Astrocyte (in vitro differentiated cells and primary cell): ENCODE measurements around the gene LRP1B. TPM values are rescaled to one million over a fixed set of nuclear protein-coding genes. Genes with fewer than 3 reads are reported as not detected.

Experiments used
- DNase-seq: peaks from one replicate; pipeline ENCODE4 v3.0.0-alpha.2; 2010; ENCODE audit warnings: low read depth
- FAIRE-seq: peaks from 2 replicates; lab custom pipeline; 2011; peaks lifted over from hg19 to GRCh38; lab: Jason Lieb, UNC
- H2AFZ ChIP-seq: 2 replicates; pipeline ENCODE4 v1.6.0; 2012; ENCODE audit warnings: low read depth, low read length, inconsistent platforms
- H3K27ac ChIP-seq: 2 replicates; pipeline ENCODE4 v1.5.1; 2011; ENCODE audit warnings: low read depth, low read length, inconsistent platforms
- H3K27me3 ChIP-seq: 2 replicates; pipeline ENCODE4 v1.6.0; 2011; ENCODE audit warnings: low read length, inconsistent platforms; ENCODE audit not compliant: insufficient read depth
- H3K36me3 ChIP-seq: 2 replicates; pipeline ENCODE4 v1.5.1; 2011; ENCODE audit warnings: low read length, inconsistent platforms; ENCODE audit not compliant: insufficient read depth
- H3K4me1 ChIP-seq: 2 replicates; pipeline ENCODE4 v1.5.1; 2011; ENCODE audit warnings: low read length, inconsistent platforms; ENCODE audit not compliant: insufficient read depth
- H3K4me2 ChIP-seq: 2 replicates; pipeline ENCODE4 v1.6.0; 2012; ENCODE audit warnings: low read length, inconsistent platforms
- H3K4me3 ChIP-seq: 2 replicates; pipeline ENCODE4 v1.5.1; 2011; ENCODE audit warnings: low read depth, mild to moderate bottlenecking, low read length, inconsistent platforms; ENCODE audit not compliant: insufficient read depth
- H3K79me2 ChIP-seq: 2 replicates; pipeline ENCODE4 v1.6.0; 2012; ENCODE audit warnings: mild to moderate bottlenecking, low read length, inconsistent platforms; ENCODE audit not compliant: insufficient read depth
- H3K9ac ChIP-seq: 2 replicates; pipeline ENCODE4 v1.6.0; 2012; ENCODE audit warnings: mild to moderate bottlenecking, low read length, inconsistent platforms
- H3K9me3 ChIP-seq: 2 replicates; pipeline ENCODE4 v1.5.1; 2012; ENCODE audit warnings: low read depth, mild to moderate bottlenecking, low read length, inconsistent platforms; ENCODE audit not compliant: insufficient read depth
- H4K20me1 ChIP-seq: 2 replicates; pipeline ENCODE4 v1.6.0; 2012; ENCODE audit warnings: low read length, inconsistent platforms; ENCODE audit not compliant: insufficient read depth
- H3K27ac Mint-ChIP-seq: one replicate; pipeline ENCODE4 v1.8.0; 2021; ENCODE audit warnings: mild to moderate bottlenecking, mixed read lengths; ENCODE audit not compliant: unreplicated experiment
- H3K27me3 Mint-ChIP-seq: one replicate; pipeline ENCODE4 v1.8.0; 2021; ENCODE audit warnings: low read depth, mixed read lengths; ENCODE audit not compliant: unreplicated experiment
- H3K36me3 Mint-ChIP-seq: one replicate; pipeline ENCODE4 v1.8.0; 2021; ENCODE audit warnings: low read depth, mixed read lengths; ENCODE audit not compliant: unreplicated experiment
- H3K4me1 Mint-ChIP-seq: one replicate; pipeline ENCODE4 v1.8.0; 2021; ENCODE audit warnings: low read depth, mixed read lengths; ENCODE audit not compliant: unreplicated experiment
- H3K4me3 Mint-ChIP-seq: one replicate; pipeline ENCODE4 v1.8.0; 2021; ENCODE audit warnings: mild to moderate bottlenecking, moderate library complexity, mixed read lengths; ENCODE audit not compliant: unreplicated experiment
- H3K9me3 Mint-ChIP-seq: one replicate; pipeline ENCODE4 v1.8.0; 2021; ENCODE audit warnings: mild to moderate bottlenecking, mixed read lengths; ENCODE audit not compliant: unreplicated experiment
- CTCF ChIP-seq: IDR thresholded peaks from 2 replicates; pipeline ENCODE4 v1.5.1; 2011; ENCODE audit warnings: low read depth, mild to moderate bottlenecking, inconsistent platforms, low read length, moderate library complexity; ENCODE audit not compliant: insufficient read depth
- EZH2 ChIP-seq: IDR thresholded peaks from 2 replicates; pipeline ENCODE4 v1.6.1; 2012; ENCODE audit warnings: mild to moderate bottlenecking, low read length, inconsistent platforms; ENCODE audit not compliant: insufficient read depth
- total RNA-seq: library from RNA; stranded (reverse); gene quantifications from 2 replicates; pipeline ENCODE4 v1.2.1, GENCODE V29; 2021

The LRP1B gene
- total RNA-seq, 1 donor from 2014 or later = 1.5 TPM

GRCh38 chr2:142170847-142171246 lies 40.0 kb upstream of the LRP1B start:
- Histone ChIP-seq H2AFZ (no peak overlapping the region), H3K9me3 (no peaks in the 10 kb centered on the region), H3K4me2 (no peak overlapping the region), H3K27ac (no peak overlapping the region), H3K79me2 (no peaks in the 10 kb centered on the region), H3K27me3 (no peaks in the 10 kb centered on the region), H4K20me1 (no peaks in the 10 kb centered on the region), H3K4me3 (no peak overlapping the region), H3K9ac (no peak overlapping the region), H3K4me1 (no peaks in the 10 kb centered on the region), H3K36me3 (no peaks in the 10 kb centered on the region)
- Mint-ChIP-seq H3K4me3 (no peak overlapping the region), H3K4me1 (peaks cover under 1% of the 10 kb centered on the region), H3K27ac (no peak overlapping the region), H3K9me3 (no peaks in the 10 kb centered on the region), H3K27me3 (no peaks in the 10 kb centered on the region), H3K36me3 (no peaks in the 10 kb centered on the region)
- TF ChIP-seq EZH2 = no peak
- no peak for TF ChIP-seq CTCF
- DNase-seq = no peak
- no peak for FAIRE-seq

GRCh38 chr2:142165790-142166189 lies 35.0 kb upstream of the LRP1B start:
- H3K79me2 ChIP-seq = no peaks in the 10 kb centered on the region
- H3K27ac Mint-ChIP-seq = no peak overlapping the region
- H3K36me3 Mint-ChIP-seq = no peaks in the 10 kb centered on the region
- peak overlapping the region; percentile 53 for H2AFZ ChIP-seq
- no peak overlapping the region for H3K27ac ChIP-seq
- no peak for FAIRE-seq
- no peaks in the 10 kb centered on the region for H3K9me3 ChIP-seq
- H3K4me3 Mint-ChIP-seq = no peak overlapping the region
- H3K9ac ChIP-seq = no peak overlapping the region
- TF ChIP-seq EZH2 (no peak), CTCF (peak; percentile 44)
- peaks cover 4% of the 10 kb centered on the region for H3K9me3 Mint-ChIP-seq
- no peak overlapping the region for H3K4me3 ChIP-seq
- H3K36me3 ChIP-seq = no peaks in the 10 kb centered on the region
- peak; percentile 46 for DNase-seq
- no peaks in the 10 kb centered on the region for H3K27me3 Mint-ChIP-seq
- H3K4me2 ChIP-seq = no peak overlapping the region
- H3K4me1 Mint-ChIP-seq = peaks cover 3% of the 10 kb centered on the region
- no peaks in the 10 kb centered on the region for H3K27me3 ChIP-seq
- no peaks in the 10 kb centered on the region for H3K4me1 ChIP-seq
- no peaks in the 10 kb centered on the region for H4K20me1 ChIP-seq

- Histone ChIP-seq H3K79me2 (no peaks in the 10 kb centered on the region), H3K27me3 (no peaks in the 10 kb centered on the region), H4K20me1 (no peaks in the 10 kb centered on the region), H3K36me3 (no peaks in the 10 kb centered on the region), H3K9me3 (no peaks in the 10 kb centered on the region), H3K4me3 (no peak overlapping the region), H2AFZ (no peak overlapping the region), H3K4me2 (no peak overlapping the region), H3K27ac (no peak overlapping the region), H3K9ac (no peak overlapping the region), H3K4me1 (no peaks in the 10 kb centered on the region)
- Mint-ChIP-seq H3K27me3 (no peaks in the 10 kb centered on the region), H3K36me3 (no peaks in the 10 kb centered on the region), H3K4me3 (no peak overlapping the region), H3K4me1 (no peaks in the 10 kb centered on the region), H3K27ac (no peak overlapping the region), H3K9me3 (no peaks in the 10 kb centered on the region)
- TF ChIP-seq CTCF (no peak), EZH2 (no peak)
- DNase-seq = peak; percentile 41
- FAIRE-seq = no peak
Observed at GRCh38 chr2:142153601-142154000, 22.8 kb upstream of the LRP1B start.
